HG02840 (cell line): ENCODE measurements around the gene TTPAL.

ENCODE experiments used
- ATAC-seq: cut with Tn5 transposase; IDR thresholded peaks from one replicate; pipeline ENCODE4 v1.9.1; 2021; ENCODE audit warnings: mild to moderate bottlenecking, moderate library complexity, moderate number of reproducible peaks; ENCODE audit not compliant: unreplicated experiment, low FRiP score

Gene TTPAL

GRCh38 chr20:44495802-44496481, 20.3 kb downstream of the TTPAL start:
- no peak for ATAC-seq

DNA sequence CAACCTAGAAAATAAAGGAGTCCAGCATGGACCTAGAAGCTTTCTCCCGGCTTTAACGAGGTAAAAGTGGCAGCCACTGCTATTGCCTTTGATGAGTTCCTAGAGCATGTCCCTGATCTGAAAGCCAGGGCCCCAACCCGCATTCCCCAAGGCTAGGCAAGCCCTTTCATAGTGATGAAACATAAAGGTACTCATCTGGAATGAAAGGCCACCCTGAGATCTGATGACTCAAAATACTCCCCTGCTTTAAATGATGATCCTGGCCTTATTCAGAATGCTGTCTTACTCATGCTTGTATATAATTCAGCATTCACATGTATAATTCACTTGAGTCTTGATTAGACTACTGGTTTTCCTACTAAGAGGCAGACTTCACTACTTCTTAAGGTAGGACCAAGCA, 21.3 kb downstream of the TTPAL start:
- ATAC-seq: no peak

GRCh38 chr20:44497761-44498160, 22.1 kb downstream of the TTPAL start:
- no peak for ATAC-seq

- no peak for ATAC-seq
Observed at GRCh38 chr20:44500221-44500620, 24.5 kb downstream of the TTPAL start.

GRCh38 chr20:44501448-44501847, 25.8 kb downstream of the TTPAL start:
- ATAC-seq: no peak

DNA sequence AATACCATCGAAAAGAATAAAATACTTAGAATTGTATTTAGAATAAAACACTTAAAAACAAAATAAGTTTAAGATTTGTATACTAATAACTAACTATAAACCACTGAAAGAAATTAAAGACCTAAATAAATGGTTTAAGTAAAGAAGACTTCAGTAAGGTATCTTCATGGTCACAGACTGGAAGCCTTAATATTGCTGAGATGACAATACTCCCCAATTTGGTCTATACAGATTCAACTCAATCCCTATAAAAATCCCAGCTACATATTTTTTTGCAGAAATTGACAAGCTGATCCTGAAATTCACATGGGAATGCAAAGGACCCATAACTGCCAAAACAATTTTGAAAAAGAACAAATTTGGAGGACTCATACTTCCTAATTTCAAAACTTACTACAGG, 27.3 kb downstream of the TTPAL start:
- no peak for ATAC-seq

DNA sequence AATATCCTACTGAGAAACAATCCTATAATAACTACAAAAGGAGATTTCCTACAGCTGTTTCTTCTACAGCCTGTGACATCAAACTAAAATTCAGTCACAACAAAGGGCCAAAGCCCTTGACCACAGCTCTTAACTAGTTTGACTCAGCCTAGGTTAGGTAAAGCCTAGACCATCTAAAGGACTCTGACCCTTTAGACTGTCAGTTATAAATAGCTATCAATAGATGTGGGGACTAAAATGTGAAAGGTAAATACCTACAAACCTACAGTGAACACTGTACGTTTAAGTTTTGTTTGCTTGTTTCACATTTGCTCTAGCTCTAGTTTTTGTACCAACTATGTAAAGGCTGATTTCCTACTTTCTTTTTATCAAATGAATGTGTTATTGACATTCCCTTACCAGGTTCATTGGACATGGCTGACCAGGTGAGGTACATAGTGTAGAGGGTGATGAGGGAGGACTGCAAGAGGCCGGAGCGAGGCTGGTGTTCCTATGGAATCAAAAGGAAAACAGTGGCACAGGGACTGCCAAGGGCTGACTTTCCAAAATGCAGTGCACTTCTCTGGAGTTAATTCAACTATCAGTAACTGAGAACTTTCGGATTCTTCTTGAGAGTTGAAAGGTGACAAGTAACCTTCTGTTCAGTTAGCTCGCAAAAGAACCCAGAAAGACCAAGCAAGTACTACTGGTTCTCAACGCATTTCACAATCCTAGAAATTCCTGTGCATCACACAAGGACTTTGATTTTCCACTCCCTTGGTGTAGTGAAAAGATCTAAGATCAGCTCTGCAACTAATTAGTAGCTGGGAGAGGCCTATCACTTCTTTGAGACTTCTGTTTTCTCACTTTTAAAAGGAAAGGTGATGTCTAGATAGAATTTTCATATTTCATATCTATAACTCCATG, 29.0 kb downstream of the TTPAL start:
- ATAC-seq: no peak

GRCh38 chr20:44509762-44510161, 34.1 kb downstream of the TTPAL start:
- no peak for ATAC-seq

GRCh38 chr20:44513871-44514270, 38.2 kb downstream of the TTPAL start:
- no peak for ATAC-seq

DNA sequence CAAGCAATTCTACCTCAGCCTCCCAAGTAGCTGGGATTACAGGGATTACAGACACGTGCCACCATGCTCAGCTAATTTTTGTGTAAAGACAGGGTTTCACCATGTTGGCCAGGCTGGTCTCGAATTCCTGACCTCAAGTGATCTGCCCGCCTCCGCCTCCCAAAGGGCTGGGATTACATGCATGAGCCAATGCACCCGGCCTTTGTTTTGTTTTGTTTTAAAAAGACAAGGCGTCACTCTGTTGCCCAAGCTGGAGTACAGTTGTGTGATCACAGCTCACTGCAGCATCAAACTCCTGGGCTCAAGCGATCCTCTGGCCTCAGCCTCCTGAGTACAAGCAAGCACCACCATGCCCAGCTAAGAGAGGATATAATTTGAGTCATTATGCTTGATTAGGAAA, 40.8 kb downstream of the TTPAL start:
- no peak for ATAC-seq

GRCh38 chr20:44517454-44517853, 41.8 kb downstream of the TTPAL start:
- ATAC-seq: no peak

- ATAC-seq: no peak
Observed at GRCh38 chr20:44518248-44518647, 42.6 kb downstream of the TTPAL start.

DNA sequence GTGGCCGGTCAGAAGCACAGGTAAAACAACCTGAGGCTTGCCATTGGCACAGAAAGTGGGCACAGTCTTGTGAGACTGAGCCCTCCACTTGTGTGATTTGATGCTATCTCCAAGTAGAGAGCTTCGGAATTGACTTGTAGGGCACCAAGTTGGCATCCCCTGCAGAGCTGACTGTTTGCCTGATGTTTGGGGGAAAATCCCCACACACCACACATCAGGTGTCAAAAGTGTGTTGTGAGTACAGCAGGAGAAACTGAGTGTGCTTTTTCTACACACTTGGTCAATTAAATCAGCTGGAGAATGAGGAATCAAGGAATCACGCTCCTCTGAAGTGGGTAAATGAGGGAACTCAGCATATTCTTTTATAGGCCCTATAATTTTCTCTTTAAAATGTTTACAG, 45.2 kb downstream of the TTPAL start:
- ATAC-seq: no peak

- ATAC-seq: peak; percentile 98
Observed at GRCh38 chr20:44521484-44522481, 46.1 kb downstream of the TTPAL start, which contains the start of gene SERINC3. SERINC3 (minus strand) TSS chr20:44522070; CDS start chr20:44521951, 119 bp downstream.

DNA sequence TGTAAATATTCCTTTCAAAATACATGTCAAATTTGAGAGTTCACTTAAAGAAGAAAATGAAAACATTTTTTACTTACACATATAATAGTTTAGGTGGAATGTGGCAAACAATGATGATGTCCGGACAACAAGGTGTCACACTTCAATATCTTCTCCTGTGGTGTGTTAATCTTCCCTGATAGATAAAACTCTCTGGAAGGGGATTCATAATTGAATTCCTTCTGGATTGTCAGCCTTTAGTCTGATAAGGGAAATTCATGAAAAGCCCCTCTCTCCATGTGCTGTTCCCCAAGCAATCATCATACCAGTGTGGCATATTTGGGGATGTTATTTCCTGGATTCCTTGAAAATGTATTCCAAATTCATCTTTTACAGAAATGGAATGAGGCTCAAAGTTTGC, 47.2 kb downstream of the TTPAL start:
- ATAC-seq: no peak

- no peak for ATAC-seq
Observed at GRCh38 chr20:44523746-44524145, 48.1 kb downstream of the TTPAL start.

GRCh38 chr20:44526129-44526528, 50.5 kb downstream of the TTPAL start:
- no peak for ATAC-seq

GRCh38 chr20:44527716-44528199, 52.1 kb downstream of the TTPAL start:
- no peak for ATAC-seq

DNA sequence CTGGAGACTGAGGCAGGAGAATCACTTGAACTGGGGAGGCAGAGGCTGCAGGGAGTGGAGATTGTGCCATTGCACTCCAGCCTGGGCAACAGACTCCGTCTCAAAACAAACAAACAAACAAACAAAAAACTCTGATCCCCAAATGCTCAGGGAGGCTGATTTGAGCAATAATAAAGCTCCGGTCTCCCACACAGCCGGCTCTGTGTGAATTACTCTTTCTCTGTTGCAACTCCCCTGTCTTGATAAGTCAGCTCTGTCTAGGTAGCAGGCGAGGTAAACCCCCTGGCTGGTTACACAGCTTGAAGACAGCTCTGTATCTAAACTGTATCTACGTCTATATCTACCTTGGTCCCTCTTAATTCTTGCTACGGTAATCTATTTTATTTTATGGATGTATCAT, 52.6 kb downstream of the TTPAL start:
- no peak for ATAC-seq

- no peak for ATAC-seq
Observed at GRCh38 chr20:44532259-44532980, 56.7 kb downstream of the TTPAL start.
